Ectodermal cell (in vitro differentiated cells): Measurements from ENCODE around the gene GLDC. TPM values are rescaled to one million over a fixed set of nuclear protein-coding genes. Genes with fewer than 3 reads are reported as not detected.
"Not testable (repeated sequence)": the region's sequence is repeated elsewhere in the genome, so short reads cannot be mapped to it uniquely, and the experiment has no call there.

Experiments
- H3K27ac ChIP-seq: 2 replicates; pipeline ENCODE4 v1.7.0; 2013; ENCODE audit warnings: mild to moderate bottlenecking, low read depth, low read length; ENCODE audit not compliant: insufficient read depth, poor library complexity, severe bottlenecking
- H3K27me3 ChIP-seq: 2 replicates; pipeline ENCODE4 v1.7.0; 2013; ENCODE audit warnings: mild to moderate bottlenecking, low read length; ENCODE audit not compliant: insufficient read depth, control insufficient read depth, poor library complexity, severe bottlenecking
- H3K36me3 ChIP-seq: one replicate; pipeline ENCODE4 v1.7.0; 2013; ENCODE audit warnings: low read length; ENCODE audit not compliant: control insufficient read depth, insufficient read depth
- H3K4me1 ChIP-seq: one replicate; pipeline ENCODE4 v1.7.0; 2013; ENCODE audit warnings: low read length; ENCODE audit not compliant: control insufficient read depth, insufficient read depth
- H3K4me3 ChIP-seq: 2 replicates; pipeline ENCODE4 v1.7.0; 2013; ENCODE audit warnings: low read depth, low read length, control low read depth; ENCODE audit not compliant: insufficient read depth
- H3K9me3 ChIP-seq: 2 replicates; pipeline ENCODE4 v1.7.0; 2013; ENCODE audit warnings: mild to moderate bottlenecking, low read length, moderate library complexity; ENCODE audit not compliant: control insufficient read depth
- WGBS, 2 experiments: methylation state at CpG; one replicate each; pipeline ENCODE4 v1.1.7; 2013; ENCODE audit warnings: missing lambda C conversion rate in 2 of 2; 5-methylcytosine and 5-hydroxymethylcytosine counted together
- polyA plus RNA-seq, 4 experiments: library from polyadenylated mRNA; stranded (reverse); fragments of 50-300 nt; gene quantifications; one replicate each; pipeline ENCODE4 v1.2.3, GENCODE V29; 2013

The GLDC gene
- 63.8 TPM for polyA plus RNA-seq (2013, experiment 1 of 4)
- polyA plus RNA-seq (2013, experiment 2 of 4), result 83.8 TPM
- polyA plus RNA-seq (2013, experiment 3 of 4), result 52.6 TPM
- 61.9 TPM for polyA plus RNA-seq (2013, experiment 4 of 4)

- H3K9me3 ChIP-seq, result no peaks in the 10 kb centered on the region
- peak within 1 kb of the TSS; percentile 44 for H3K27ac ChIP-seq
- H3K27me3 ChIP-seq, result peaks cover 23% of the 10 kb centered on the region
- 0 to 1% methylated on average over 68 of the region's 68 CpGs for WGBS, 2 experiments
- no peaks in the 10 kb centered on the region for H3K36me3 ChIP-seq
- H3K4me1 ChIP-seq, result no peaks in the 10 kb centered on the region
- H3K4me3 ChIP-seq, result peak within 1 kb of the TSS; percentile 75
Measured at GRCh38 chr9:6645355-6646292, at the start of gene GLDC. Gene GLDC (minus strand): TSS chr9:6645729. CDS start chr9:6645499, 230 bp downstream.

DNA sequence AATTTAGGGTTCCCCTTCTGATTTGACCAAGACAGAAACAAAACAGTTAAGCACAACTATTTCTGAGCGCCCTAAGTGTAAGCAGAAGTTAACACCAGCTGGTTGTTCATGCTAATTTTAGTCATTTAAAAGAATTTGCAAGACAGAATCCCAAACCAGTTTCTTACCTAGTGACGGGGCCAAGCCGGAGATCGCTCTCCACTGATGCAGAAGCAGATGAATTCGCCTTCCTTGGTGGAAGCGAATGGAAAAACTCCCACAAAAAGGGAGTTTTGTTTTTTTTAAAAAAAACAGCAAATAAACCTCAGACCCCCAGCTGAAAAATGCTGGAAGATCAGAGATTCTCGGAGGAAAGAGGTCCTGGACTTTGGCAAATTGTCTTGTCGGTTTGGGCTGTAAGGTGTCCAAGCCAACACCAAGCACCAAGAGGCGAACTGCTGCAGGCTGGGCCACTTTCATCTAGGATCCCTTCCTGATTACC lies 47.4 kb upstream of the GLDC start:
- Histone ChIP-seq H3K9me3 (no peaks in the 10 kb centered on the region), H3K4me1 (no peaks in the 10 kb centered on the region), H3K4me3 (no peak overlapping the region), H3K36me3 (no peaks in the 10 kb centered on the region), H3K27ac (no peak overlapping the region), H3K27me3 (no peaks in the 10 kb centered on the region)
- 42 to 43% methylated on average over 8 to 9 of the region's 9 CpGs for WGBS, 2 experiments

DNA sequence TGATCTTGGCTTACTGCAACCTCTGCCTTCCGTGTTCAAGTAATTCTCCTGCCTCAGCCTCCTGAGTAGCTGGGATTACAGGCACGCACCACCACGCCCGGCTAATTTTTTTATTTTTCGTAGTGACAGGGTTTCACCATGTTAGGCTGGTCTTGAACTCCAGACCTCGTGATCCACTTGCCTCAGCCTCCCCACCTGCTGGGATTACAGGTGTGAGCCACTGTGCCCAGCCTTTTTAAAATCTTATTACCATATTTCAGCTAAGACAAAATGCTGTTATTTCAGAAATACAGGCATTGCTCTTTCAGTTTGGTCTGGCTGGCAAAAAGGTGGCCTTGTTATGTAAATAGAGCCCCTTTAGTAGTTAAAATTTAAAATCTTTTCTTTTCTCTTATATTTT lies 46.9 kb upstream of the GLDC start:
- Histone ChIP-seq H3K36me3 (no peaks in the 10 kb centered on the region), H3K9me3 (no peaks in the 10 kb centered on the region), H3K27me3 (no peaks in the 10 kb centered on the region), H3K4me3 (no peak overlapping the region), H3K4me1 (no peaks in the 10 kb centered on the region), H3K27ac (no peak overlapping the region)
- WGBS, 2 experiments, result 66 to 68% methylated on average over 6 of the region's 6 CpGs

GRCh38 chr9:6690675-6691070 lies 45.1 kb upstream of the GLDC start:
- not testable (repeated sequence) for H3K4me3 ChIP-seq, H3K36me3 ChIP-seq, H3K27ac ChIP-seq, H3K9me3 ChIP-seq, H3K27me3 ChIP-seq, H3K4me1 ChIP-seq
- WGBS, 2 experiments, result 90 to 94% methylated on average over 7 of the region's 7 CpGs

- Histone ChIP-seq H3K4me3 (no peak overlapping the region), H3K27me3 (no peaks in the 10 kb centered on the region), H3K4me1 (no peaks in the 10 kb centered on the region), H3K27ac (no peak overlapping the region), H3K36me3 (no peaks in the 10 kb centered on the region), H3K9me3 (no peaks in the 10 kb centered on the region)
- WGBS, 2 experiments, result 88 to 92% methylated on average over 2 of the region's 2 CpGs
Measured at GRCh38 chr9:6689893-6690674, 44.6 kb upstream of the GLDC start.

GRCh38 chr9:6687180-6687579 lies 41.7 kb upstream of the GLDC start:
- Histone ChIP-seq H3K9me3 (no peaks in the 10 kb centered on the region), H3K27ac (no peak overlapping the region), H3K36me3 (no peaks in the 10 kb centered on the region), H3K4me1 (no peaks in the 10 kb centered on the region), H3K4me3 (no peak overlapping the region), H3K27me3 (no peaks in the 10 kb centered on the region)
- WGBS, 2 experiments, result 85 to 91% methylated on average over 4 of the region's 4 CpGs

- Histone ChIP-seq H3K36me3 (no peaks in the 10 kb centered on the region), H3K27ac (no peak overlapping the region), H3K4me1 (no peaks in the 10 kb centered on the region), H3K27me3 (no peaks in the 10 kb centered on the region), H3K4me3 (no peak overlapping the region), H3K9me3 (no peaks in the 10 kb centered on the region)
- WGBS, 2 experiments, result 93% methylated on average over 2 to 3 of the region's 3 CpGs
Measured at GRCh38 chr9:6686396-6686795, 40.9 kb upstream of the GLDC start.

DNA sequence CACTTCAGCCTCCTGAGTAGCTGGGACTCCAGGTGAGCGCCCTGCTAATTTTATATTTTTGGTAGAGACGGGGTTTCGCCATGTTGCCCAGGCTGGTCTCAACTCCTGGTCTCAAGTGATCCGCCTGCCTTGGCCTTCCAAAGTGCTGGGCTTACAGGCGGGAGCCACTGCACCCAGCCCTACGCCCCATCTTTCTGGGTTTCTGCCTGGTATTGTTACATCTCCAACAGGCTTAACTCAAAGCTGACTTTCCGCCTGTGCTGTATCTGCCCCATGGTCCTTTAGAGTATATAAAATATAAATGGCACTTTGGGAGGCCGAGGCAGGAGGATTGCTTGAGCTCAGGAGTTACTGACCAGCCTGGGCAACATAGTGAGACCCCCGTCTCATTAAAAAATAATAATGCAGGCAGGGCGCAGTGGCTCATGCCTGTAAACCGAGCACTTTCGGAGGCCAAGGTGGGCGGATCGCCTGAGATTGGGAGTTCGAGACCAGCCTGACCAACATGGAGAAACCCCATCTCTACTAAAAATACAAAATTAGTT lies 36.5 kb upstream of the GLDC start:
- Histone ChIP-seq H3K9me3 (no peaks in the 10 kb centered on the region), H3K4me3 (peak overlapping the region; percentile 80), H3K27me3 (no peaks in the 10 kb centered on the region), H3K36me3 (no peaks in the 10 kb centered on the region), H3K27ac (peak overlapping the region; percentile 99), H3K4me1 (no peaks in the 10 kb centered on the region)
- 57 to 58% methylated on average over 15 of the region's 15 CpGs for WGBS, 2 experiments

DNA sequence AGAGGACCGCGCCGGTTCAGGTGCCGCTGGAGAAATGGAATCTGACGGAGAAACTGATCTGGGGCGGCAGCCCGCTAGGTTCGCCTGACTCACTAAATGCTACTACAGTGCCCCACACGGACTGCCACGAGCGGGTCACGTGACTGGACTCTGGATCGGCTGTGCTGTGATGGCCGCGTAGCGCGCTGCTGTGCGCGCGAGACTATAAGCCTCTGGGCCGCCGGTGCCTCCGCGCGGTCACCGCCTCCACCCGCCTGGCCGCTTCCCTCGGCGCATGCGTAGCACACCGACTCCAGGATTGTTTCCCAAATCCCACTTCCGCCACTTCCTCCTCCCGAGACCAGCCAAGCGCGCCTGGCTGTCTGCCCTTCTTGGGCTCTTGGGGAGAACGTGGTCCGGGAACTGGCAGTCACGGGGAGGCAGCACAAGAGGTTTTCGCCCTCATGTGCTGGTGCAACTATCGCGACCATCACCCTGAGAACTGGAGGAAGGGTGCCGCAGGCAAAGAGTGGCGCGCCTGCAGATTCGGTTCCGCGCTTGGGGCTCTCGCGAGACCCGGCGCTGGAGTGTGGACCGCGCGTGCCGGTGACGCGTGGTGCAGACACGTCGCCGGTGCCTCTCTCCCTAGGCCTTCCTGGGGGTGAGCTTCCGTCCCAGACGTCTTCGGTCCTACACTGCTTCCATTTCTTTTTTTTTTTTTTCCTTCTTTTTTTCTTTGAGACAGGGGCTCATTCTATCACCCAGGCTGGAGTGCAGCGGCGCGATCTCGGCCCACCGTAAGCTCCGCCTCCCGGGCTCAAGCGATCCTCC lies 35.8 kb upstream of the GLDC start:
- peak overlapping the region; percentile 80 for H3K4me3 ChIP-seq
- H3K36me3 ChIP-seq, result no peaks in the 10 kb centered on the region
- no peaks in the 10 kb centered on the region for H3K27me3 ChIP-seq
- no peaks in the 10 kb centered on the region for H3K9me3 ChIP-seq
- H3K4me1 ChIP-seq, result no peaks in the 10 kb centered on the region
- H3K27ac ChIP-seq, result peak overlapping the region; percentile 99
- WGBS, 2 experiments, result 1% methylated on average over 72 of the region's 72 CpGs
